Upper lobe of left lung (tissue), 4 donors: ENCODE results near the gene MILR1.

Experiments used
- CTCF ChIP-seq, 6 experiments: fragments of 450-650 bp in 4 of 6; fragments of 200-600 bp in 2 of 6; sonication (generic) in 2 of 6; IDR thresholded peaks; one replicate each; pipeline ENCODE4 v1.5.1; 2016 to 2019; ENCODE audit warnings: antibody characterized with exemption in 6 of 6
- EP300 ChIP-seq, 4 donors: sonication (generic); formaldehyde crosslinking; IDR thresholded peaks; one replicate each; pipeline ENCODE4 v1.5.1; 2017; ENCODE audit warnings: antibody characterized with exemption in 4 of 4, control low read depth in 2 of 4
- POLR2AphosphoS5 ChIP-seq, 2 donors: sonication (generic); formaldehyde crosslinking; IDR thresholded peaks; one replicate each; pipeline ENCODE4 v1.5.1; 2017; ENCODE audit warnings: antibody characterized with exemption in 2 of 2

DNA sequence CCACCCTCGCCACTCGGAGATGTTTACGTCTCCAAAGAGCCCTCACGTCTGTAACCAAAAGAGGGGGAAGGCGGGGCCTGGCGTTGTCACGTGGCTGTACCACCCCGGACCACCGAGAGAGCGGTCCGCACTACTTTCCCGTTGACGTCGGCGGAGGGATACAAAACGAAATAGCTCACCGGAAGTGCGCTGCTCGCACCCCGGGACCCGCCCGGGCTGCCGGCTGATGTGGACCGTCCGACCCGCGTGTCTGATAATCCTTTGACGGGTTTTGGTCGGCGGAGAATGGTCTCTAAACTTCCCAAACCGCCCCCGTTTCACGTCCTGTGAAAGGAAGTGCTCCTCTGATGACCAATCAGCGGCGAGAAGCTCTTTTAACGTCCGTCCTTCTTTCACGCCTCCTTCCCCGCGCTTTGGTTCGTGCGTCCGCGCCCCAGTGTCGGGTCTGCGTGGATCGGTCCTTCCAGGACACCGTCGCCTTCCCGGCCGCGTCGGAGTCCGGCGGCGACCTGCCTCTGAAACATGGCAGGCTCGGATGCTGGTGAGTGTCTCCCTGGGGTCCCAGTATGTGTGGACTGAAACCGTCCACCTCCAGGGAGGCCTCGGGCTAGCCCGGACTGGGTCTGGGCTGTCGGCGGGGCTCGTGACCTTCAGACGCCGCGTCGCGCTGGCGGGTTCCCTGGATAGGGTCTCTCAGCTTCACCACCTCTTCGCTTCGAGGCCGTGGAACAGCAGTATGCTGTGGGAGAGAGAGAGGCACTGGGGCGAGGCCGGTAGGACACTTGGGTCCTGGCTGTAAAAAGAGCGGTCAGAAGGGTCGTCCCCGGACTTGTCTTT is 57.9 kb downstream of the MILR1 start, which contains the start of gene CEP95:
- peak in 1 of 4 donors; percentile 23 for TF ChIP-seq EP300 (IDR thresholded peaks at IDR 0.05)
- TF ChIP-seq POLR2AphosphoS5 (IDR thresholded peaks at IDR 0.05) = peak; percentile 90 to 97
- TF ChIP-seq CTCF (IDR thresholded peaks at IDR 0.05) = peak in 1 of 6 experiments; percentile 25
